Measurements from ENCODE around the gene OTOP3. TPM values are rescaled to one million over a fixed set of nuclear protein-coding genes. Genes with fewer than 3 reads are reported as not detected.

OTOP3 gene
- polyA plus RNA-seq, 3 donors, result not detected

DNA sequence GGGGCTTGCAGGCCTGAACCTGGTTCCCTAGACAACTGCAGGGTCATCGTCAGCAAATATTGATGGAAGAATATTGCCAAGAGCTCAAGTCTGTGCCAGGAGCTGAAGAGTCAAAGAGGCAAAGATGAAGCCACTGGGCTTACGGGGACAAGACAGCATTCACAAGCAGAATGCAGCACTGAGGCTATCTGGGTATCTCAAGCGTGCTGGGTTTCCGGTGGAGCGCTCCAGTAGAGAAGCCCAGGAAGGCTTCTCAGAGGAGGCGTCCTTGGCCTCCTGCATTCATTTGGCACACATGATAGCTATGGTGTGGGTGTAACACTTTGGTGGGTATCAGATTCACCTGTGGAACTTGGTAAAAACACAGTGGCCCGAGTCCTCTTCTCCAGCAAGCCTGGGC lies 45.1 kb upstream of the OTOP3 start:
- TF ChIP-seq CTCF (IDR thresholded peaks at IDR 0.05), result no peak
- H3K4me1 ChIP-seq (ENCODE audit: control insufficient read depth in 1 of 2, insufficient read depth in 2 of 2, low read length in 2 of 2), result peaks cover 0 to 12% of the 10 kb centered on the region in 2 donors
- H3K9me3 Mint-ChIP-seq, result peaks cover 0 to 10% (median 5%) of the 10 kb centered on the region in 7 donors
- no peak overlapping the region for H2AFZ ChIP-seq (ENCODE audit: insufficient read depth, low read depth, low read length, poor library complexity, severe bottlenecking)
- H3K79me2 ChIP-seq (ENCODE audit: insufficient read depth, low read length), result no peaks in the 10 kb centered on the region
- no peak overlapping the region for H3K27ac Mint-ChIP-seq
- no peak overlapping the region for H3K27ac ChIP-seq (ENCODE audit: low read depth in 1 of 2, low read length in 2 of 2)
- no peak overlapping the region for H3K4me3 ChIP-seq (replicated peaks in 1 of 3; ENCODE audit: low read depth in 2 of 3, low read length in 3 of 3)
- DNase-seq, result no peak
- no peak overlapping the region for H3K4me3 Mint-ChIP-seq
- no peaks in the 10 kb centered on the region for H4K20me1 ChIP-seq (ENCODE audit: insufficient read depth, low read length)
- peaks cover 50 to 58% (median 57%) of the 10 kb centered on the region in 3 donors for H3K27me3 Mint-ChIP-seq (ENCODE audit: low read depth in 3 of 3)
- no peak overlapping the region for H3K9ac ChIP-seq (ENCODE audit: insufficient read depth, low read length, poor library complexity, severe bottlenecking)
- H3K27me3 ChIP-seq (ENCODE audit: control insufficient read depth in 2 of 2, insufficient read depth in 2 of 2, low read length in 2 of 2), result peaks cover 26 to 41% of the 10 kb centered on the region in 2 donors
- intact Hi-C loops (cut with micrococcal nuclease), result no loop called here
- H3K4me1 Mint-ChIP-seq, result peaks cover 5% of the 10 kb centered on the region
- peaks cover 0 to 3% of the 10 kb centered on the region in 2 donors for H3K36me3 Mint-ChIP-seq
- WGBS (ENCODE audit: insufficient coverage), result 93% methylated on average over 6 of the region's 7 CpGs
- no peaks in the 10 kb centered on the region for H3K36me3 ChIP-seq (replicated peaks in 1 of 2; ENCODE audit: control insufficient read depth in 1 of 2, insufficient read depth in 2 of 2, low read length in 2 of 2)
- peaks cover 0 to 18% of the 10 kb centered on the region in 2 donors for H3K9me3 ChIP-seq (replicated peaks in 1 of 2; ENCODE audit: control insufficient read depth in 1 of 2, insufficient read depth in 1 of 2, low read length in 2 of 2)
- H3K4me2 ChIP-seq (replicated peaks; ENCODE audit: extremely low read depth, low read length, poor library complexity, severe bottlenecking), result no peak overlapping the region

GRCh38 chr17:74892013-74892841 lies 43.5 kb upstream of the OTOP3 start:
- H3K9ac ChIP-seq (ENCODE audit: insufficient read depth, low read length, poor library complexity, severe bottlenecking), result no peak overlapping the region
- H3K4me1 Mint-ChIP-seq, result peaks cover 5% of the 10 kb centered on the region
- intact Hi-C loops (cut with micrococcal nuclease), result no loop called here
- H3K4me3 Mint-ChIP-seq, result peak overlapping the region in 1 of 2 donors; percentile 63
- H3K27me3 Mint-ChIP-seq (ENCODE audit: low read depth in 3 of 3), result peaks cover 61 to 68% (median 66%) of the 10 kb centered on the region in 3 donors
- peaks cover 0 to 10% (median 5%) of the 10 kb centered on the region in 7 donors for H3K9me3 Mint-ChIP-seq
- peaks cover 26 to 53% of the 10 kb centered on the region in 2 donors for H3K27me3 ChIP-seq (ENCODE audit: control insufficient read depth in 2 of 2, insufficient read depth in 2 of 2, low read length in 2 of 2)
- no peak overlapping the region for H3K4me2 ChIP-seq (replicated peaks; ENCODE audit: extremely low read depth, low read length, poor library complexity, severe bottlenecking)
- H3K79me2 ChIP-seq (ENCODE audit: insufficient read depth, low read length), result no peaks in the 10 kb centered on the region
- WGBS (ENCODE audit: insufficient coverage), result 69% methylated on average over 17 of the region's 20 CpGs
- no peak overlapping the region for H2AFZ ChIP-seq (ENCODE audit: insufficient read depth, low read depth, low read length, poor library complexity, severe bottlenecking)
- H3K27ac ChIP-seq (ENCODE audit: low read depth in 1 of 2, low read length in 2 of 2), result no peak overlapping the region
- H3K36me3 ChIP-seq (replicated peaks in 1 of 2; ENCODE audit: control insufficient read depth in 1 of 2, insufficient read depth in 2 of 2, low read length in 2 of 2), result no peaks in the 10 kb centered on the region
- H3K4me1 ChIP-seq (ENCODE audit: control insufficient read depth in 1 of 2, insufficient read depth in 2 of 2, low read length in 2 of 2), result peaks cover 0 to 12% of the 10 kb centered on the region in 2 donors
- no peaks in the 10 kb centered on the region for H4K20me1 ChIP-seq (ENCODE audit: insufficient read depth, low read length)
- H3K4me3 ChIP-seq (replicated peaks in 1 of 3; ENCODE audit: low read depth in 2 of 3, low read length in 3 of 3), result no peak overlapping the region
- no peak for DNase-seq
- no peak for TF ChIP-seq CTCF (IDR thresholded peaks at IDR 0.05)
- H3K36me3 Mint-ChIP-seq, result peaks cover 0 to 3% of the 10 kb centered on the region in 2 donors
- peaks cover 0 to 18% of the 10 kb centered on the region in 2 donors for H3K9me3 ChIP-seq (replicated peaks in 1 of 2; ENCODE audit: control insufficient read depth in 1 of 2, insufficient read depth in 1 of 2, low read length in 2 of 2)
- no peak overlapping the region for H3K27ac Mint-ChIP-seq

Measured in CD14-positive monocyte (primary cell).